ENCODE data around the gene GPR137.

GRCh38 chr11:64244966-64245365 lies 40.7 kb upstream of the GPR137 start:
- TF ChIP-seq CTCF (conservative IDR thresholded peaks at IDR 0.05; ENCODE audit: low read length): no peak
- TF ChIP-seq EZH2phosphoT487 (IDR thresholded peaks at IDR 0.05; ENCODE audit: borderline replicate concordance, low read depth, low read length): no peak

Data from OCI-LY7 (cell line).